IPS DF 6.9 (cell line): ENCODE results near the gene CISD1.

Experiments used
- DNase-seq: peaks from one replicate; pipeline ENCODE4 v3.0.0-alpha.2; 2013; ENCODE audit warnings: low read depth, low spot score
- H3K27ac ChIP-seq: one replicate; pipeline ENCODE4 v1.5.1; 2013; ENCODE audit warnings: low read length, control low read depth
- H3K27me3 ChIP-seq: 2 replicates; pipeline ENCODE4 v1.6.1; 2013; ENCODE audit warnings: mild to moderate bottlenecking, low read length; ENCODE audit not compliant: control insufficient read depth, insufficient read depth
- H3K36me3 ChIP-seq: 2 replicates; pipeline ENCODE4 v1.6.1; 2013; ENCODE audit warnings: low read length; ENCODE audit not compliant: control insufficient read depth, insufficient read depth
- H3K4me1 ChIP-seq: 2 replicates; pipeline ENCODE4 v1.6.1; 2013; ENCODE audit warnings: low read length; ENCODE audit not compliant: control insufficient read depth, insufficient read depth
- H3K4me3 ChIP-seq: 2 replicates; pipeline ENCODE4 v1.5.1; 2013; ENCODE audit warnings: mild to moderate bottlenecking, low read length
- H3K9me3 ChIP-seq: 2 replicates; pipeline ENCODE4 v1.6.1; 2013; ENCODE audit warnings: low read length, inconsistent platforms; ENCODE audit not compliant: control insufficient read depth, insufficient read depth
- WGBS: extraction: QIAGEN DNeasy Blood & Tissue Kit; methylation state at CpG from one replicate; pipeline ENCODE4 v1.1.7; 2013; ENCODE audit warnings: mixed read lengths, missing lambda C conversion rate; ENCODE audit not compliant: insufficient read length, insufficient coverage; 5-methylcytosine and 5-hydroxymethylcytosine counted together

CISD1 gene

GRCh38 chr10:58307676-58308075 is 38.7 kb downstream of the CISD1 start:
- no peak for DNase-seq
- H3K36me3 ChIP-seq, result no peaks in the 10 kb centered on the region
- no peak overlapping the region for H3K4me3 ChIP-seq
- WGBS, result no CpG with 5 or more reads among the region's 3 CpGs
- H3K4me1 ChIP-seq, result 0 out of 2 replicates have a peak, but pooled peaks cover 1% of the 10 kb centered on the region
- H3K9me3 ChIP-seq, result no peaks in the 10 kb centered on the region
- no peaks in the 10 kb centered on the region for H3K27me3 ChIP-seq
- H3K27ac ChIP-seq, result no peak overlapping the region

- Histone ChIP-seq H3K4me3 (no peak overlapping the region), H3K27ac (no peak overlapping the region), H3K4me1 (no peaks in the 10 kb centered on the region), H3K9me3 (no peaks in the 10 kb centered on the region), H3K27me3 (no peaks in the 10 kb centered on the region), H3K36me3 (no peaks in the 10 kb centered on the region)
- no peak for DNase-seq
Observed at GRCh38 chr10:58311026-58311425, 42.1 kb downstream of the CISD1 start.

DNA sequence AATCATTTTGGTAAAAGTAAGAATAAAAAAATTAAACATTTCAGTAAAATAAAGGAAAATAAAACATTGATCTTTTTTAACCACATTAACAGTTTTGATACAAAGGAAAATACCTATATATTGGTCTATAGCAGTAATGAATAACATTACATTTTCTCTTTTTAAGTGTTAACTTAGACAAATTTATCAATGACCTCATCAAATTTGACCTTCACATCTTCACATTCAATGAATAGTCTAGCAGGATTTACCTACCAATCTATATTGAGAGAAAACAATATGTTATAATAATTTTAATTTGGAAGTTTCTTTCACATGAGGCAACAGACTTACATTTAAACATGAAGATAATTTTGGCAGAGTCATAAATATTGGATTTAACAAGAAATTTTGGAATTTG is 47.9 kb downstream of the CISD1 start:
- H3K27me3 ChIP-seq, result no peaks in the 10 kb centered on the region
- no peak for DNase-seq
- H3K4me3 ChIP-seq, result no peak overlapping the region
- no peaks in the 10 kb centered on the region for H3K36me3 ChIP-seq
- H3K9me3 ChIP-seq, result no peaks in the 10 kb centered on the region
- no peak overlapping the region for H3K27ac ChIP-seq
- no peaks in the 10 kb centered on the region for H3K4me1 ChIP-seq

GRCh38 chr10:58318346-58318745 is 49.4 kb downstream of the CISD1 start:
- H3K4me3 ChIP-seq, result no peak overlapping the region
- no peaks in the 10 kb centered on the region for H3K4me1 ChIP-seq
- no peaks in the 10 kb centered on the region for H3K9me3 ChIP-seq
- no peak for DNase-seq
- no peaks in the 10 kb centered on the region for H3K27me3 ChIP-seq
- WGBS, result no CpG with 5 or more reads among the region's 2 CpGs
- H3K27ac ChIP-seq, result no peak overlapping the region
- no peaks in the 10 kb centered on the region for H3K36me3 ChIP-seq

DNA sequence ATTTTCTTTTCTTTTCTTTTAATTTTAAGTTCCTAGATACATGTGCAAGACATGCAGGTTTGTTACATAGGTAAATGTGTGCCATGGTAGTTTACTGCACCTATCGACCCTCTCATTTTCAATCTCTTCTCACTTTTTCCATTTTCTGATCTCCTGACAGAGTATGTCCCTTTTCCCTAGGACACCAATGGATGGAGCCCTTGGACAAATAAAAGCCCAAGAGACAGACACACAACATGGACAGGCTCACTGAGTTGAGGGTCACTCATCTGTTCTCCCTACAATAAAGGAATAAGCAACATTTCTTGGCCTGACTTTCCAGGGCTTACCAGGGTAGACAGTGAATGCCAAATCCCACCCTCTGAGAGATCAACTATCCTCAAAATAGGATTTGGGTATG is 50.6 kb downstream of the CISD1 start:
- Histone ChIP-seq H3K4me3 (no peak overlapping the region), H3K4me1 (no peaks in the 10 kb centered on the region), H3K9me3 (no peaks in the 10 kb centered on the region), H3K36me3 (no peaks in the 10 kb centered on the region), H3K27me3 (no peaks in the 10 kb centered on the region), H3K27ac (no peak overlapping the region)
- WGBS, result no CpG with 5 or more reads among the region's 1 CpG
- DNase-seq, result no peak

- Histone ChIP-seq H3K27ac (no peak overlapping the region), H3K4me3 (no peak overlapping the region), H3K4me1 (no peaks in the 10 kb centered on the region), H3K27me3 (no peaks in the 10 kb centered on the region), H3K36me3 (no peaks in the 10 kb centered on the region), H3K9me3 (no peaks in the 10 kb centered on the region)
- no CpG with 5 or more reads among the region's 4 CpGs for WGBS
- DNase-seq, result no peak
Observed at GRCh38 chr10:58320351-58321049, 51.5 kb downstream of the CISD1 start.

DNA sequence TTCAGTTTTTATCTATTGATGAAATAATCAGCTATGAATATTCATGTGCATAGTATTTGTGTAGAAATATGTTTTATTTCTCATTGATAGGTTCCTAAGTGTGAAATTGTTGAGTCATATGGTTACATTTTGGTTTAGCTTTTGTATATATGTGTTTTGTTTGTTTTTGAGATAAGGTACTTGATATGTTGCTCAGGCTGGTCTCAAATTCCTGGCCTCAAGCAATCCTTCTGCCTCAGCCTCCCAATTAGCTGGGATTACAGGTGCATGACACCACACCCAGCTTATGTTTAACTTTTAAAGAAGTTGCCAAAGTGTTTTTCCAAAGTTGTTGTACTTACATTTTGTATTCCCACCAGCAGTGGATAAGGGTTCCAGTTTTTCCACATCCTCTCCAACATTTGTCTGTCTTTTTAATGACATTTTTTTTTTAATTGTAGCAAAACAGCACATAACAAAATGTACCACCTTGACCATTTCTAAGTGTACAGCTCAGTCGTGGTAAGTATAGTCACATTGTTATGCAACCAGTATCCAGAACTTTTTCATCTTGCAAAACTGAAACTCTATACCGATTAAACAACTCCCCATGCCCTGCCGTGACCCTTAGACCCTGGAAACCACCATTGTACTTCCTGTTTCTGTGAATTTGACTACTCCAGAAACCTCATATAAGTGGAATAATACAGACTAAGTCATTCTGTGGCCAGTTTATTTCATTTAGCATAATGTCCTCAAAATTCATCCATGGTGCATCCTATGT is 53.3 kb downstream of the CISD1 start:
- no peaks in the 10 kb centered on the region for H3K36me3 ChIP-seq
- no CpG with 5 or more reads among the region's 3 CpGs for WGBS
- no peak overlapping the region for H3K4me3 ChIP-seq
- H3K4me1 ChIP-seq, result no peaks in the 10 kb centered on the region
- H3K27me3 ChIP-seq, result no peaks in the 10 kb centered on the region
- no peak for DNase-seq
- no peak overlapping the region for H3K27ac ChIP-seq
- H3K9me3 ChIP-seq, result no peaks in the 10 kb centered on the region

- Histone ChIP-seq H3K9me3 (no peaks in the 10 kb centered on the region), H3K4me1 (no peaks in the 10 kb centered on the region), H3K27me3 (no peaks in the 10 kb centered on the region), H3K36me3 (no peaks in the 10 kb centered on the region), H3K4me3 (no peak overlapping the region), H3K27ac (no peak overlapping the region)
- no CpG with 5 or more reads among the region's 1 CpG for WGBS
- DNase-seq, result no peak
Observed at GRCh38 chr10:58322835-58323209, 53.9 kb downstream of the CISD1 start.

DNA sequence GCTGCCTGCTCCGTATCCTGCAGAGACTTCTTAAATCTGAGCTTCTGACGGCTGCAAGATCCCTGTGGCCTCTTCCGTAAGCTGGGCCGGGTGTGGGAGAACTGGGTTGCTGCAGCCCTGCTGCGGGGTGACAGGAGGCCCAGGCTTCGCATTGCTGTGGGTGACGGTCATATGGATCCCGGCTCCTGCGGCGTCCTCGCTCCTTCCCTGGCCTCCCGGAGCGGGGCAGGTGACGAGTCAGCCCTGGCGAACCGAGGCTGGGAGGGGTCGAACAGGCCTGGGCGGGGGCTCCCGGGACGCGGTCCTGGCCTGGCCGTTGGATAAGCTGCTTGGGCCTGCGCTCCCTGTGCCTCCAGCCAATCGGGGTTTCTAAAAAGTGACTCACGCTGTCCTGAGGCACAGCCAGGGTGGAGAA is 58.0 kb downstream of the CISD1 start:
- DNase-seq, result no peak
- no peak overlapping the region for H3K27ac ChIP-seq

GRCh38 chr10:58328233-58328632 is 59.3 kb downstream of the CISD1 start:
- Histone ChIP-seq H3K9me3 (no peaks in the 10 kb centered on the region), H3K36me3 (no peaks in the 10 kb centered on the region), H3K4me3 (no peak overlapping the region), H3K4me1 (no peaks in the 10 kb centered on the region), H3K27me3 (no peaks in the 10 kb centered on the region), H3K27ac (no peak overlapping the region)
- WGBS, result no CpG with 5 or more reads among the region's 1 CpG
- DNase-seq, result no peak

More for the DNA sequence above, 58.0 kb downstream of the CISD1 start:
- H3K36me3 ChIP-seq, result no peaks in the 10 kb centered on the region
- peak overlapping the region; percentile 3; the same call in 1 of the 2 replicates for H3K4me3 ChIP-seq
- H3K9me3 ChIP-seq, result no peaks in the 10 kb centered on the region
- no CpG with 5 or more reads among the region's 25 CpGs for WGBS
- H3K27me3 ChIP-seq, result no peaks in the 10 kb centered on the region
- H3K4me1 ChIP-seq, result no peaks in the 10 kb centered on the region

DNA sequence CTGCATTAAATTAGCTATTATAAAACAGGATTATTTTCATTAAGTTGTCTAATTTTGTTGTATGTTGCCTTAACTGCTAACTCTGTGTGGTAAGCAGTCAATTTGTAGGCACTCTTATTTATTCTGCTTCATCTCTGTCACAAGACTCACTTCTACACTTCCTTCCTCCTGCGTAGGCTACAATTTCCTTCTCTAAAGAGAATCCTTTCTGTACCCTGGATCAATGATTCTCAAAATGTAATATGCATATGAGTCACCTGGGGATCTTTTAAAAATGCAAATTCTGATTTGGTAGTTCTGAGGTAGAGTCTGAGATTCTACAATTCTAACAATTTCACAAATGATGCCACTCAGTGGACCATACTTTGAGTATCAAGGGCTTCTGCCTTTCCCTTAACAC is 61.5 kb downstream of the CISD1 start:
- Histone ChIP-seq H3K27me3 (no peaks in the 10 kb centered on the region), H3K27ac (no peak overlapping the region), H3K9me3 (no peaks in the 10 kb centered on the region), H3K4me1 (no peaks in the 10 kb centered on the region), H3K4me3 (no peak overlapping the region), H3K36me3 (no peaks in the 10 kb centered on the region)
- DNase-seq, result no peak
- no CpG with 5 or more reads among the region's 1 CpG for WGBS
